NCI-H1417 treated with DMSO at 0.1 percent for 48 hours (cell line): ENCODE results near the gene ACHE.

Experiments
- DNase-seq: peaks from one replicate; lab custom pipeline; 2025; lab: John Stamatoyannopoulos, UW

Gene ACHE

DNA sequence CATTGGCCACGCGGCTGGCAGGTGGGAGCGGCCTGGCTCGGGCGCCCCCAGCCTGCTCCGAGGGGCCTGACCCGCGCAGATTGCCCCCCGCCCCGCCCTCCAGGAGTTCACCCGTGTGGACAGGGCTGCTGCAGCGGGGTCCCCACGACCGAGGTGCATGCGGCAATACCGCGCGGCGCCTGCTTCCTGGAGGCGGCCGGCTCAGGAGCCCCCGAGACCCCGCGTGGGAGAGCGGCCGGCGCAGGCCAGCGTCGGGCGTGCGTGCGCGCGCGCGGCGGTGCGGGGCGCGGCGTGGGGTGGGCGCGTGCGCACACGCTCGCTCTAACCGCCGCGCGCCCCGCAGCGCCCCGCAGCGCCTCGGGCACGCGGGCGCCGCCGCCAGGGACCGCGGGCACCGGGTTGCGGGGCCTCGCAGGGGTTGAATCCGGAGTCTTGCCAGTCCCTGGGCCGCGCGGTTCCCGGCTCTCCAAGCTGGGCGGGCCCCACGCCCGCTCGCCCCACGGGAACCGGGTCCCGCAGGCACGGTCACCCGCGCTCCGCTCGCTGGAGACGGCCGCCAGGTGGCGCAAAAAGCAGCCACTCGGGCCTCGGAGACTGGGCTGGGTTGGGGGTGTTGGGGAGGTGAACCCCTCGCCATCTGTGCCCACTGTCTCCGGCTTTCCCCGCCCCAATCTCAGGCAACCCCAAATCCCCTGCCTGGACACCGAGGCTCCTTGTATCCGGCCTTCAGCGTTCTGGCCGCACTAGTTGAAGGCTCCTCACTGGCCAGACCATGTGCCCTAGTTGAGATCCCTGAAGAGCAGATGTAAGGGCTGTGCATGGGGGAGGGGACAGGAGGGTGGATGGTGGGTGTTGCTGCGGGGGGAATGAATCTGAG is 1.3 kb upstream of the ACHE start:
- no peak for DNase-seq

DNA sequence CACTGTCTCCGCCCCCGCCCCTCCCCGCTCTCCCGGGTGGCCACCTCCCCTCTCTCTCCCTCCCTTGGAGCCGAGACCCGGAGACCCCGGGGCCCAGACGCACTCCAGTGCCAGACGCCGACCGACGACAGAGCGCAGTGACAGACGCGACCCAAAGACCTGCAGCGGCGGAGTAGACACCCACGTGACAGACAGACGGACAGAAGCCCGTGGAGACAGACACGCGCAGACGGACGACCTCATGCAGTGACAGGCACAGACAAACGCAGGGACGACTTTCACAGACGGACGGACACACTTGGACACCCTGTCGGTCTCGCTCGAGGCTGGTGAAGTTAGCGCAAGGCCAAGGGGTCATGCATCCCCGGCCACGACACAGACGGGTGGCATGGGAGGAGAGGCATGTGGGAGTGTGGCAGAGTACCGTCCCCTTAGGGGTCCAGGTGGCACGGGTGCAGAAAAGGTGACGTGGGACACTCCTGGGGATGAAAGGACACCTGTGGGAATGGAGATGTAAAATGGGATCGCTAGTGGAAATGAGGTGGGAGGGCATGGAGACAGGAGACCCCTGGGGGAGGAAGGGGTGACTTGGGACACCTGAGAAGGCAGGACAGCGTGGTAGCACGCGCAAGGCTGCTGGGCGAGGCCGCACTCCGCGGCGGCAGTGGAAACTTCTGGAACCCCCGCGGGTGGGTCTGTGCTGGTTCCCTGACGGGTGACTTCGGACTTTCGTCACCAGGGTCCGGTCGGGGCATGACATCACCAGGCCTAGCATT is 456 bp upstream of the ACHE start:
- DNase-seq: no peak

DNA sequence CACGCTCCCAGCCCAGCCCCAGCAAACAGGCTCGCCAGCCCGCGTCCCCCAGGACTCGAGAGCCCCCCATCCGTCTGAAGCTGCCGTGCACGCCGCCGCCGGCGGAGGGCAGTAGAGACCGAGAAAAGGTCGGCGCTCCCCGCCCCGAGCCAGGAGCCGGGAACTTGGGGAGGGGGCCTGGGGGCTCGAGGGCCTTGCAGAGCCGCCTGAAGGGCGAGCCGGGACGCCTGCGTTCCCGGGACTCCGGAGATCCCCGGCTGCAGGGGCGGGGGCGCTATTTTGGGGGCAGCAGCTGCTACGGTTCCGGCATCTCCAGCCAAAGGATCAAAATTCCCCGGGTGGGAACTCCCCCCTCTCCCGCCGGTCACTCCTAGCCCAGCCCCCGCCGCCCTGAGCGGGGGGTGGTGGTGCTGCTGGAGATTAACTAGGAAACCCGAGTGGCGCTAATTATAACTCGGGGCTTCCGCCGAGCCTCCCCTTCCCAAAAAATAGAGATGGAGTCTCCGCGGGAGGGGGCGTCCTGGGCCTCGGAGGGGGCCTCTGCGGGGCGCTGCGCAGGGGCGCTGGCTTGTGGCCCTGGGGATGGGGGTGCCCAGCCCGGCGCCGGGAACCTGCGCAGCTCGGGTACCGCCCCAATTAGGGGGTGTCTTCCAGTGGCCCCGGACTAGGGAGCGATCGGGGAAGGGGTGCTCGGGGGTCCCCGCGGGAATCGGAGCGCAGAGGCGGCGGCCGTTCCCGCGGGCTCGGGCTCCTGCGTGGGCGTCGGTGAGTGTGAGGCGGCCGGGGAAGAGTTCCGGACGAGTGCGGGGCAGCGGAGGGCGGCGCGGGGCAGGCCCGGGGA is 608 bp downstream of the ACHE start:
- DNase-seq: no peak

DNA sequence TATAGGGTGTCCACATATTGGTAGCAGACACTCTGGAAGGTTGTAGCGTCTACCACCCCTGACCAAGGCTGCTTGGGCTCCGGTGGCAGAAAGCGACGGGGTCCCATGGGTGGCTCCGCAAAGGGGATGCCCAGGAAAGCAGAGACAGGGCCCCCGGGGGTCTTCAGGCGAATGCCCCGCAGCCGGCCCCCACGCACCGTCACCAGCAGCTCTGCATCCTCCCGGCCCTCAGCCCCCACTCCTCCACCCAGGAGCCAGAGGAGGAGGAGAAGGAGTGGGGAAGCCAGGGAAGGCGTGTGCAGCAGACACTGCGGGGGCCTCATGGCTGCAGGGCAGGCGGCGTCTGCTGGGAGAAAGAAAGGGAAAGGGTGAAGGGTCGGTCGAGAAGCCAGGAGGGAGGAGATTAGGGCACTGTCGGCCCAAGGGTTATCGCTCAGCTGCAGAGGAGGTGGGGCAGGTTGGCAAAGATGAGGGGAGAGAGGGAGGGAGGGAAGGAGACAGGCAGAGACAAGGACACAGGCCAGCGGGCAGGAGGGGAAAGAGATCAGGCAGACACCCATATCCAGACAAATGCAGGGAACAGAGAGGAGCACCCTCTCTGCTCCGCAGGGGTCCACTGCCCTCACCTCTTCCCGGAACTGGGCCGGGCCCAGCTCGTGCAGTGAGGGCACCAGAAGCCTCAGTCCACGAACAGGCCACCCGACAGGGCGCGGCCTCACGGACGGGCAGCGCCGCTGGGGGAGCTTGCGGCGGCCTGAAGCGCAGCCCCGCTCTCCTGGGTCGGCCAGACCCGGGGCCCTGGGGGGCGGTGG is 1.6 kb downstream of the ACHE start:
- DNase-seq: no peak

DNA sequence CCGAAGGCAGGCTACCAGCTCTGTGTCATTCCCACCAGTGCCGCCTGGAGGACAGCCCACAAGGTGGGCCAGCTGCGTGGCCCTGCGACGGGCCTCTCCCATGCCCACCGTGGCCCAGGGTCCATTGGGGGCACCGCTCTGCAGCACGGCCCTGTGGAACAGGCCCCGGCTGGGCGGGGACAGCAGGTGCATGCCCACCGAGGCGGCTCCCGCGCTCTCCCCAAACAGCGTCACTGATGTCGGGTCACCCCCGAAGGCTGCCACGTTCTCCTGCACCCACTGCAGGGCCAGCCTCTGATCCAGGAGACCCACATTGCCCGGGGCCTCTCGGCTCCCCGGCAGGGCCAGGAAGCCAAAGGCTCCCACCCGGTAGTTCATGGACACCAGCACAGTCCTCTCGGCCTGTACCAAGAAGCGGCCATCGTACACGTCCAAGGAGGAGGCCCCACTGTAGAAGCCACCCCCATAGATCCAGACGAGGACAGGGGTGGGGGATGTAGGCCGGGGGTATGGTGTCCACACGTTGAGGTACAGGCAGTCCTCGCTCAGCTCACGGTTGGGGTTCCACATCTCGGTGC is 2.3 kb downstream of the ACHE start:
- no peak for DNase-seq

DNA sequence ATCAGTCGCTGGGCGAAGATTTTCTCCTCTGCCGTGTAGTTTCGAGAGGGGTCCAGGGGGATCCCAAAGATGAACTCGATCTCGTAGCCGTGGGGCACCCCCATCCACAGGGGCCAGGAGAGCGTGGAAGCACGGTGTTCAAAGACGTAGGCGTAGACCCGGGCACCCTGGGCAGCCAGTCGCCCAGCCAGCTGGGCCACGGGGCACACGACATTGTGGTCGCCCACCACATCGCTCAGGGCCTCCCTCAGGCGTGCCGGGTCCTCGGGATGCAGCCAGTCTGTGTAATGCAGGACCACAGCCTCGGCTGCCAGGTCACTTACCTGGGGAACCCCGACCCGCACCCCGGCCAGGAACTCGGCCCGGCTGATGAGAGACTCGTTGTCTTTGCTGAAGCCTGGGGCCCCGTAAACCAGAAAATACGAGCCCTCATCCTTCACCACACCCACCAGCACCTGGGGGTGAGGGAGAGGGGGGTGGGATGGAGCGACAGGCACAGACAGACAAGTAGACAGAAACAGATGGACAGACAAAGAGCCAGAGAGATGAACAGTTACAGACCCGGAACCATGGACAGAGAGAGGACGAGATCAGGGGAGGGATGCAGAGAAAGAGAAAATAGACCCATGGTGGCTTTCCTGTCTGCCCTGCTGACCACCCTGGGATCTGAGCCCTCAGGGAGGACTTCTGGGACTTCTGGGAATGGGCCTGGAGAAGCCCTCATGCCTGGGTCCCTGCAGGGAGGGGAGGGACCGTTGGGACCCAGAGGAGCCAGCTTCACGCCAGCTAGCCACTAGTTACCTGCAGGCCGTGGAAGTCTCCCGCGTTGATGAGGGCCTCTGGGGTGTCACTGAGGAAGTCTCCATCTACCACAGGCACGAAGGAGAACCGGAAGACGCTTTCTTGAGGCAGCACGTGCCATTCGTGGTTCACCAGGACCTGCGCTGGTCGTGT is 3.0 kb downstream of the ACHE start:
- no peak for DNase-seq

DNA sequence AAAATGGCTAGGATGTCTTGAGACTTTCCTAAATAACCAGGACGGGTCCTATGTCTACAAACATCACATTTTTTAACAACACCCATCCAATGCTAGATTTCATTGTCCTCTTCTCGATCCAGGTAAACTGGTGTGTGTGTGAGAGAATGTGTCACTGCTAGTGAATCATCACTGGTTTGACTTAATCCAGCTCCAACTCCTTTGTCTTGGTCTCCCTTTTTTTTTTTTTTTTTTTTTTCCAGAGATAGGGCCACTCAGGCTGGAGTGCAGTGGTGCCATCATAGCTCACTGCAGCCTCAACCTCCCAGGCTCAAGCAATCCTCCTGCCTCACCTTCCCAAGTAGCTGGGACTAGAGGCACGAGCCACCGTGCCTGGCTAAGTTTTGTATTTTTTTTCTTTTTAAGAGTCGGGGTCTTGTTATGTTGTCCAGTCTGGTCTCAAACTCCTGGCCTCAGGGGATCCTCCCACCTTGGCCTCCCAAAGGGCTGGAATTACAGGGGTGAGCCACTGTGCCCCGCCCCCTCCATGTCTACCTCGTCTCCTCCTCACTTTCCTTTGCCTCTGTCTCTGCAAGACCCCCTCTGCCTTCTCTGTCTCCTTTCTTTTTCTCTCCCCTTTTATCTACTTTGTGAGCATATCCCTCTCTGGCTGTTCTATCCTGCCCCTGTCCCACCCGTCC is 4.0 kb downstream of the ACHE start:
- DNase-seq: no peak

DNA sequence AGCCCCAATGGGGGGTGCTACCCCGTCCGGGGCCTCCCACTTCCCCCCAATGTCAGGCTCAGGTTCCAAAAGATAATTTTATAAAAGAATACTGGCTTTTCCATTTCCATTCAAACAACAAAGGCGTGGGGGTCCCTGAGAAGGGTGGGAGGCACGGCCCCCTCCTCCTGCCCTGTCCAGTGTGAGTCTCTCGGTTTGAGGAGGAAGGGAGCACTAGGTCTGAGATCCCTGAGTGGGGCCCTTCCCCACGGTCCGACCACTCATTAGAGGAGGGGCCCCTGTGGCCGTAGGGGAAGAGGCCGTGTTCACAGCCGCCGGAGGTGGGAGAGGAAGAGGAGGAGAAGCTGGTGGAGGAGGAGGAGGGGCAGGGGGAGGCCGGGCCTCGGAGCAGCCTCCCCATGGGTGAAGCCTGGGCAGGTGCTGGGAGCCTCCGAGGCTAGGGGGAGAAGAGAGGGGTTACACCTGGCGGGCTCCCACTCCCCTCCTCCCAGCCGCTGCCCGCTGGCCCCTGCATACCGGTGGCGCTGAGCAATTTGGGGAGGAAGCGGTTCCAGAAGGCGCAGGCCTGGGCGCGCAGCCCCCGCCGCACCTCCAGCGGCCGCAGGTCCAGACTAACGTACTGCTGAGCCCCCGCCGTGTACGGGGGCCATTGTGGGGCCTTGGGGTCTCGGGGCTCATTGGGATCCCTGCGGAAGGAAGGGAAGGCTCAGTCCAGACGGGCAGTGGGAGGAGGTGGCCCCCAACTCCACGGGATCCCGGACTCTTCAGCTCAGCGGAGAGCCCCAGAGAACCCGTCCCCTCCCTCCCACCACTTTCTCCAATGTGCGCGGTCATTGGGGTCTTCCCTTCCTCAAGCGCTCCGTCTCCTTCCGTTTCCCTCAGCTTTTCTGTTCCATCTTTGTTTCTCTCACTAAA is 4.8 kb downstream of the ACHE start:
- DNase-seq: no peak

DNA sequence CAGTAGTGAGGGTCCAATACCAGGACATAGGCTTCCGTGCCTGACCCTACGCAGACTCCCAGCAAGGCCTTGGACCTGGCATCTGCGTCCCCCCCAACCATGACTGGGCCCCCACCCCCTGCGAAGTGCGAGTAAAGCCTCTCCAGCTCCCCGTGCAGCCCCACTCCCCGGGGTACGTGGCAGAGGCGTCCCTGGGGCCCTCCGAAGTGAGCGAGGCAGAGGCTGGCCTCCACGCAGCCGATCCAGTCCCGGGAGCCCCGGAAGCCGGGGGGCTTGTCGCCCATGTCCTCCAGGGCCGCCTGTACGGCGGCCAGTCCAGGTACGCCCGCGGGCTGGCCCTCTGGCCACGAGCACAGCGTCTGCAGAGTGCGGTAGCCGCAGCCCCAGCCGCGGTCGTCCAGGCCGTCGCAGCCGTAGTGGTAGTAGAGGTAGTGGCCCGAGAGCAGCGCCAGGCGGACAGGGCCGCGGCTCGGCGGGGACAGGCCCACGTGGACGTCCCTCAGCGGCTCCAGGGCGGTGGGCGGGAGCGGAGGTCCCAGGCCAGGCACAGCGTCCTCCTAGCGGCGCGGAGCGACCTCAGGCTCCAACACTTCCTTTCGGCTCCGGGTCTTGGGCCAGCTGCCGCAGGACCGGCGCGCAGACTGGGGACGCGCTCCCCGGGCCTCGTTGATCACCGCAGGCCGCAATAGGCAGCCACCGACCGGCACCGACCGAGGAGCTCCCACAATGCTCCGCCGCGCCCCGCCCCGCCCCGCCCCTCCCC is 6.5 kb downstream of the ACHE start, which contains the start of gene UFSP1:
UFSP1 (minus strand) TSS at position 728 of the 763 bp plus-strand sequence; CDS start at position 284, 444 bp downstream.
- DNase-seq: no peak

DNA sequence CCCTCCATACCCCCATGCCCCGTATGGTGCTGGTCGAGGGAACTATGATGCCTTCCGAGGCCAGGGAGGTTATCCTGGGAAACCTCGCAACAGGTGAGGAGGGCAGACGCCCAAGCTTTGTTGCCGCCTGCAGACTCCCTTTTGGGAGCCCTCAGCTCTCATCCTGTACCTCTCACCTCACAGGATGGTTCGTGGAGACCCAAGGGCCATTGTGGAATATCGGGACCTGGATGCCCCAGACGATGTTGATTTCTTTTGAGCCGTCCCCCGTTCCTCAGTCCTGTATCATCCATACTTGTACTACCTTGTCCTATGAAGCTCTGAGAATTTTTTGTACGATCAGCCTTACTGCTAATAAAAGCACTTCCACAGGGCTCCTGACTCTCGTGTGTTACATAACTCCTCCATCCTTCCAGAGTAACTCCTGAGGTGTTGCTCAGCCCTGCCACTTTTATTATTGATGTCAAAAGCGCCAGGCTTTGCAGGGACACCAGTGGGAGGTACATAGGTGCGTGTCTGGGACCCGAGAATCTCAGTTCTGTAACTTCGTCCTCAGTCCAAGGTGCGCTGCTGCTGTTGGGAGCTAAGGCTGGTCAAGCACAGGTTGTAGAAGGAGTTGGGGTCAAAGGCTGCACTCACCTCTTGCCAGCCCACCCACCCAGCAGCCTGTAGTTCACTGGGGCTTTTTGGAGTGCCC is 7.2 kb downstream of the ACHE start:
- no peak for DNase-seq

DNA sequence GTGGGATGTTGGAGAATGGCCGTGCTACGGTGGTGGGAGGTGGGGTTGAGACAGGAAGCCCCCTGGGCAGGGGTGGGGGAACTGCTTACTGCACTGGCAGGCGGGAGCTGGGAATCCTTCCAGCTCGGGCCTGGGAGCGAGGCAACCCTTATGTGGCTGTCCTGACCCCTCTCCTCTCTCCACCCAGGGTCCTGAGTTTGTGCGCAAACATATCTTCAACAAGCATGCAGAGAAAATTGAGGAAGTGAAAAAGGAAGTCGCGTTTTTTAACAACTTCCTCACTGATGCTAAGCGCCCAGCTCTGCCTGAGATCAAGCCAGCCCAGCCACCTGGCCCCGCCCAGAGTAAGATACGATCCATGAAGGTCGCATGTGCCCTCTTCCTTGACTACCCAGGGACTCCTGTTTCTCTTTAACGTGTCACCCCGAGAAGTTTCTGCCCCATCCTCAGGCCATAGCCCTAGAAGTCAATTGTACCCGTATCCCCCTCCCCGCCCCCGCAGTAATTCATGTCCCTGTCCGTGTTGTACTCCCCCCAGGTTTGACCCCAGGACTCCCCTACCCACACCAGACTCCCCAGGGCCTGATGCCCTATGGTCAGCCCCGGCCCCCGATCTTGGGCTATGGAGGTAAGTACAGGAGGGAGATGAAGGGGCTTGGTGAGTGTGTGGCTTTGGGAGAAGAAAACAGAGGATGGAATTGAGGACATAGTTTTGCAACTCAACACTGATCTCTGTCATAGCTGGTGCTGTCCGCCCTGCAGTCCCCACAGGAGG is 8.0 kb downstream of the ACHE start:
- DNase-seq: no peak

DNA sequence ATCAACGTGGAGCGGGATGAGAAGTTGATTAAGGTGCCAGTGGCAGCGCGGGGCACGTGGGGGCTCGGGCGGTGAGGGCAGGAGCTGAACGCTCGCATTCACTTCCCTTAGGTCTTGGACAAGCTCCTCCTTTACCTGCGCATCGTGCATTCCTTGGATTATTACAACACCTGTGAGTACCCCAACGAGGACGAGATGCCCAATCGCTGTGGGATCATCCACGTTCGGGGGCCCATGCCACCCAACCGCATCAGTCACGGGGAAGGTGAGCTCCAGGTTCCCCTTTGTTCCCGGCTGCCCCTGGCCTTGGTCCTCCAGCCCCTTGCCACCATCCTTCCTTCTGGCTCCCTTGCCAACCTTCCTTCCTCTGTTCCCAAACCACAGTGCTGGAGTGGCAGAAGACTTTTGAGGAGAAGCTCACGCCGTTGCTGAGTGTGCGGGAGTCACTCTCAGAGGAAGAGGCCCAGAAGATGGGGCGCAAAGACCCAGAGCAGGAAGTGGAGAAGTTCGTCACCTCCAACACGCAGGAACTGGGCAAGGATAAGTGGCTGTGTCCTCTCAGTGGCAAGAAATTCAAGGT is 8.7 kb downstream of the ACHE start:
- DNase-seq: no peak

DNA sequence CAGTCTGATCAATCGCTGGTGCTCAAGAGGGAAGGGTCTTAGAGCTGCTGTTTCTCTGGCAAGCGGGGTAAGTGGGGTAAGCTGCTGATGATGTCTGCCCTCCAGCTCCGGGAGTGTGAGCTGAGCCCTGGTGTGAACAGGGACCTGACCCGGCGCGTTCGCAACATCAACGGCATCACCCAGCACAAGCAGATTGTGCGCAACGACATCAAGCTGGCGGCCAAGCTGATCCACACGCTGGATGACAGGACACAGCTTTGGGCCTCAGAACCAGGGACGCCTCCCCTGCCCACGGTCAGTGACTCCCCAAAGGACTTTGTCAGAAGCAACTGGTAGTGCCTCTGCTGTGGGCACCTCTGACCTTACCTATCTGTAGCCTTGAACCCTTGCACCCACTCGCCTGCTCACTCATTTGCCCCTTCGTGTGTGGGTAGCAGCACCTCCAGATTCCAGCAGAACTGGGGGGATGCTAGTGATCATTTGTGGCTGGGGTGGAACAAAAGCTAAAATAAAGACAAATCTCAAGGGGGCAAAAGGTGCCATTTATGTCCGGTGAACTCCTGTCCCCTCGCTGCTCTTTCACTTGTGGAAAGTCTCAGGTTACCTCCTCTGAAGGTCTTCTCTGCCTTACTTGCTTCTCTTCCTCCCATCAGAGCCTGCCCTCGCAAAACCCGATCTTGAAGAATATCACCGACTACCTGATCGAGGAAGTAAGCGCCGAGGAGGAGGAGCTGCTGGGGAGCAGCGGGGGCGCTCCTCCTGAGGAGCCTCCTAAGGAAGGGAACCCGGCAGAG is 9.3 kb downstream of the ACHE start:
- no peak for DNase-seq

DNA sequence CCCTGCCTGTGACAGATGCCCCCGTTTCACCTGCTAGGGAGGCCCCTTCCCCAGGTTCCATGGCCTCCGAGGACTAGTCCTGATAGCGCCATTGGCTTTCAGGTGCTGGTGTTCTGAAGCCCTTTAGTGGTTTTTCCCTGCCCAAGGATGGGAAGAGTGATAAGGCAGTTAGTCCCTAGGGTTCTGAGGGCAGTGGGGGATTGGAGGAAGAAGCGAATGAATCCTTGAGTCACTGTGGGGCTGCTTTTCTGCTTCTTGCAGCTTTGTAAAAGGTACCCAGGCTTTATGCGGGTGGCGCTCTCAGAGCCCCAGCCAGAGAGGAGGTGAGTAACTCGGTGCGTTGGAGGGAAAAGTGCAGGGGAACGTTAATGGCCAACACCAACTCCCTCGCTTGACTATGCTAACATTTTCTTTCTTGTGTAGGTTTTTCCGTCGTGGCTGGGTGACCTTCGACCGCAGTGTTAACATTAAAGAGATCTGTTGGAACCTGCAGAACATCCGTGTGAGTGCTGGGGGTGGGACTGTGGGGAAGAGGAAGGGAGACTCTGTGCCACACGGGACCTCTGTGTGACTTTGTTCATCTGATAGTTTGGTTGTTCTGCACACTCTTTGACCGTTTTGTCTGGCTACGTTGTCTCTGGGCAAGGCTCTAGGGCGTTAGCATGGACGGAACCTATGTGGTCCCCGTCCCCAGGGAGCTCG is 10.1 kb downstream of the ACHE start:
- no peak for DNase-seq
